Uterus (tissue), 2 donors: ENCODE measurements around the gene RGR.

Experiments
- CTCF ChIP-seq, 4 experiments: fragments of 200-600 bp in 2 of 4; fragments of 450-650 bp in 2 of 4; sonication (generic) in 2 of 4; IDR thresholded peaks; one replicate each; pipeline ENCODE4 v1.5.1; 2016 to 2019; ENCODE audit warnings: antibody characterized with exemption in 4 of 4, mild to moderate bottlenecking in 2 of 4, moderate library complexity in 1 of 4
- POLR2A ChIP-seq, 2 donors: fragments of 450-650 bp; IDR thresholded peaks; one replicate each; pipeline ENCODE4 v1.6.1; 2016; ENCODE audit warnings: antibody characterized with exemption in 2 of 2, mild to moderate bottlenecking in 1 of 2, moderate library complexity in 1 of 2

GRCh38 chr10:84269773-84270172, 24.9 kb downstream of the RGR start:
- no peak for TF ChIP-seq CTCF (IDR thresholded peaks at IDR 0.05)
- no peak for TF ChIP-seq POLR2A (IDR thresholded peaks at IDR 0.05)
